ENCODE results near the gene AIDA.

DNA sequence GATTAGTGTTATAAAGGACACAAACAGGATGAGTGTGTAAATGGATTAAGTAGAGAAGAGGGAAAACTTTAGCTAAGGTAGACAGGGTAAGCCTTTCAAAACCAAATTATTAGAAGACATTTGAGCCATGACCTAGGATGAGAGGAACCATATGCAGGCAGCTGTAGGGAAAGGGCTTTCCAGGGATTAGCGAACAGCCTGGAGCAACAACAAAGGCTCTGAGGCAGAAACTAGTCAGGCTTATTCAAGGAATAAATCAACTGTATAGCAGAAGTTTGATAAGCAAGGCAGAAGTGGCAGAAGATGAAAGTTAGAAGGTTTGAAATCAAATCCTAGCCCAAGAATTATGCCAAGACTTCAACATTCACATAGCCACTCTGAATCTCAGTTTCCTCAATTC is 21.3 kb downstream of the AIDA start:
- TF ChIP-seq, protein P1, sequence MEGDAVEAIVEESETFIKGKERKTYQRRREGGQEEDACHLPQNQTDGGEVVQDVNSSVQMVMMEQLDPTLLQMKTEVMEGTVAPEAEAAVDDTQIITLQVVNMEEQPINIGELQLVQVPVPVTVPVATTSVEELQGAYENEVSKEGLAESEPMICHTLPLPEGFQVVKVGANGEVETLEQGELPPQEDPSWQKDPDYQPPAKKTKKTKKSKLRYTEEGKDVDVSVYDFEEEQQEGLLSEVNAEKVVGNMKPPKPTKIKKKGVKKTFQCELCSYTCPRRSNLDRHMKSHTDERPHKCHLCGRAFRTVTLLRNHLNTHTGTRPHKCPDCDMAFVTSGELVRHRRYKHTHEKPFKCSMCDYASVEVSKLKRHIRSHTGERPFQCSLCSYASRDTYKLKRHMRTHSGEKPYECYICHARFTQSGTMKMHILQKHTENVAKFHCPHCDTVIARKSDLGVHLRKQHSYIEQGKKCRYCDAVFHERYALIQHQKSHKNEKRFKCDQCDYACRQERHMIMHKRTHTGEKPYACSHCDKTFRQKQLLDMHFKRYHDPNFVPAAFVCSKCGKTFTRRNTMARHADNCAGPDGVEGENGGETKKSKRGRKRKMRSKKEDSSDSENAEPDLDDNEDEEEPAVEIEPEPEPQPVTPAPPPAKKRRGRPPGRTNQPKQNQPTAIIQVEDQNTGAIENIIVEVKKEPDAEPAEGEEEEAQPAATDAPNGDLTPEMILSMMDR (IDR thresholded peaks at IDR 0.05; ENCODE audit: borderline replicate concordance, extremely low read depth, low read length, poor library complexity, severe bottlenecking) = no peak
- no peak for TF ChIP-seq EZH2 (IDR thresholded peaks at IDR 0.05; ENCODE audit: borderline replicate concordance, low read depth, low read length, severe bottlenecking)

All from DND-41 (cell line).